Stimulated activated CD4-positive, alpha-beta T cell treated with anti-CD3 and anti-CD28 coated beads, Interleukin-15, amount 100 ng/mL, for 24 hours (primary cell): ENCODE measurements around the gene RXRB.
A peak's percentile ranks its signal among the peaks of the same experiment; 100 is the strongest.

Experiments used
- DNase-seq: peaks from one replicate; pipeline ENCODE4 v3.0.0-alpha.2; 2020

RXRB gene

DNA sequence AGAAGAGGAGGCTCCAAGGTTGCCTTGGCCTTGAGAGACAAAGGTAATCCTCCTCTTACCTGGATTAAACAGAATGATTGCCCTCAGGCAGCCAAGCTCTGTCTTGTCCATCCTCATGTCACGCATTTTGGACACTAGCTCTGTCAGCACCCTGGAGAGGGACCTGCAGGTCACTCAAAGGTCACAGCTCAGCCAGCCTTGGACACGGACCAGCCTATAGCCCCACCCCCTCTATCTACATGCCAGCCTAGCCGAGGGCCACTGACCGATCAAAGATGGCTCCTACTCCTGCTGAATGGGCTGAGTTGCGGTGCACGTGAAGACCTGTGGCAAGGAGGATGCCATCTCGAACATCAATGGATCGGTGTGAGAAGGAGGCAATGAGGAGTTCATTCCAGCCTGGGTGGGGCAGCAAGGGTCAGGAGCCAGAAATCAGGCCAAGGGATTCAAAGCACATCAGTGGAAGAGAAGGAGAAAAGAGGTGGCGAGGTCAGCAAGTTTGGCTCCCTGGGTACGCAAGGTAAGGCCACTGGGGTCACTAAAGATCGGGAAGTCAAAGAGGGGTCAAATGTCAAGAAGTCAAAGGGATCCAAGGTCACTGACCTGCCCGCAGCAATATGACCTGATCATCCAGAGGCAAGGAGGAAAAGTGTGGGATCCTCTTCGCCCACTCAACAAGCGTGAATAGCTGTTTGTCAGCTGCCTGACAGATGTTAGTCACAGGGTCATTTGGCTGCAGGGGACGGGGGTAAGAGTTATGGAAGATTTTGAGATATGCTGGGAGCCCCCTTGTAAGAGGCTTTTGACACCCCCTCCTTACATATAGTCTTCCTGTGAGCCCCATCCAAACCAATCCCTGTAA, 4.9 kb downstream of the RXRB start:
- DNase-seq = no peak

DNA sequence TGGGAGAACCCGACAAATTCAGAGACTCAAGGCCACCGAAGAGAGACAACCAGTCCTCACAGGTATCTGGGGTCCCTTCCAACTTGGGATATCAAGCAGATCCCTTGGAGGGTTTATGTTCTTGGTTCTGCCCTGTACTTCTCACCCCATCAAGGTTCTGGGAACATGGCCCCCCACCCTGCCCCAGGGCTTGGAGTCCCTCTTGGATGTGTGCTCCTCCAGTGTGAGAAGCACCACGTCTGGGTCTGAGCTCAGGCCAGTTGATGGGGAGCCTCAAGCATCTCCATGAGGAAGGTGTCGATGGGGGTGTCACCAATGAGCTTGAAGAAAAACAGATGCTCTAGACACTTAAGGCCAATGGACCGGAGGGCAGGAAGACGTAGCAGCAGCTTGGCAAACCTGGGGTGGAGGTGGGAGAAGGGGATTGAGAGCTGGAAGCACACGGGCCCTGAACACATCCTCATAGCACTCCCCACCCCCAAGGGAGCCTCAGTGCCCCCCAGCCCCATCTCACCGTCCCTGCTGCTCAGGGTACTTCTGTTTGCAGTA, 6.0 kb downstream of the RXRB start:
- DNase-seq = no peak

DNA sequence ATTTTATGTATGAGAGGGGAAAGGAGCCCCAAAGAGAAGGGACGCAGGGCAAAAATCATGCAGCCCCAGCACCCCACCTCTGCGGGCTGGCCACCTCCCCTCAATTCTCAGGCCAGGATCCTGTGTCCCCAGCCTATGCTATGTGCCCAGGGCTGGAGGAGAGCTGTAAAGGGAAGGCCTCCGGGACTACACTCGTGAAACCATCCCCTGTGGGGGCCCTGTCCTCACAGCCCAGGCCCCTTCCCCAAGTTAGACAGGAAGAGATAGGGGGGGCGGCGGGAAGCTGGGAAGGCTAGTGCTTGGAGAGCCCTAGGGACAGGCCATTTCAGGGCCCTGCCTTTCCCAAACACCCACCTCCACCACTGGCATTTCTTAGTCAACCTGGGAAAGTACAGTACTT, 6.8 kb downstream of the RXRB start:
- DNase-seq = no peak

DNA sequence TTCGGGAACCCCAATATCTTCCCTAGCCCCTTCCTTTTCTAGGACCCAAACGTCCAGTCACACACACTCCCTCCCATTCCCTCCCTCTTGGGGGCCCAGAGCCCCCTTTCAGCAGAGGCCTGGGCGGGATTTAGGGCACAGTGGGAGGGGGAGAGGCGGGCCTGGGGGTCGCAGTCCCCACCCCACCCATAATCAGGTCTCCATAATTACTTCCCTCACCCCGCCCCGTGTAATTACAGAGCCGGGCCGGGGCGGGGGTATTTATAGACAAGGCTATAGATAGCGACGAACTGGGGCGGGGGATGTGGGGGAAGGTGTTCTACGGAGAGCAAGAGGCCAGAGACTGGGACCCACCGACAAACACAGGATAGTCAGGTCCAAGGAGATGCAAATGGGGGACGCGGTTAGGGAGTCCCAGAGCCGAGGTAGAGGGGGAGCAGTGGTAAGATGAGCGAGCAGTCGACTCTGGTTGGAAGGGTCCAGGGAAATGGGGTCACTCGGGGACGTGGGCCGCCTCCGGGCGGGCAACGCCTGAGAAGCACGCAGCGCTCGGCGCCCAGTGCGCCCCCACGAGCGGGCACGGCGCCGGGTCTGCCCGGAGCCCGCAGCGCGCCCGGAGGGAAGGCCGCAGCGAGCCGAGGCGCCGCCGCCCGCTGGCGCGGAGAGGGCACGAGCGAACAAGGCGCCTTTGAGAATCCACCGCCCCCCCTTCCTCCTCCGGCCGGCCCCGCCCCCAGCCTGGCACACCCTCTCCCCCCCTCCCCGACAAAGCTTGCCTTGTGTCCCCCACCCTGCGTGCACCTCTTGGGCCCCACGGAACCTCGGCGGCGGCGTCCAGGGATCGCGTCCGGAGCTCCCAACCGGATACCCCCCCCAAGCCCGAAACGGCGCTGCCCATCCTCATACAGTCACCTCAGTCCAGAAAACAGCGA, 7.5 kb downstream of the RXRB start:
- peak; percentile 47 for DNase-seq

DNA sequence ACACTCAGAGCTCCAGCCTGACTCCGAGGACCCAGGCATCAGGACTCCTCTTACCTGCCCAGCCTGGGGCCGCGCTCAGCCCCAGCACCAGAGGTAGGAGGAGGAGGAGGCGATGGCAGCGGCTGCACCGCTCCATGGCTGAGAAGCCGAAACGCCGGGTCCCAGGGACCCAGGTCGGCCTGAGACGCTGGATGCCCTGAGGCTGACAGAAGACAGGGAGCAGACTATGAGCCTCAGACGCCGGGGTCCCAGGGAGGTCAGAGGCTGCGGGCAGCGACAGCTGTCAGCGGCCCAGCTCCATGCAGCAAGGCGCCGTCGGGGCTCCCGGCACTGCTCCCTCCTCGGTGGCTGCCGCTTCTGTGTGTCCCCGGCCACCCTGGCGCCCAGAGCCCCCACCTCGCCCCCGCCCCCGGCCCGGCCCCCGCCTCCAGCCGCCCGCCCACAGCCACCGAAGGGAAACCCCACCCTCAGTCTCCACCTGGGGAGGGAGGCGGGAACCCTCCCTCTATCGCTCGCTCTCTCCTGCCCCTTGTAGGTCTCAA, 8.3 kb downstream of the RXRB start, which contains the start of gene COL11A2:
TSS of gene COL11A2 (minus strand) at position 363 of the 542 bp plus-strand sequence. CDS start at position 136, 227 bp downstream.
- peak; percentile 20 for DNase-seq

DNA sequence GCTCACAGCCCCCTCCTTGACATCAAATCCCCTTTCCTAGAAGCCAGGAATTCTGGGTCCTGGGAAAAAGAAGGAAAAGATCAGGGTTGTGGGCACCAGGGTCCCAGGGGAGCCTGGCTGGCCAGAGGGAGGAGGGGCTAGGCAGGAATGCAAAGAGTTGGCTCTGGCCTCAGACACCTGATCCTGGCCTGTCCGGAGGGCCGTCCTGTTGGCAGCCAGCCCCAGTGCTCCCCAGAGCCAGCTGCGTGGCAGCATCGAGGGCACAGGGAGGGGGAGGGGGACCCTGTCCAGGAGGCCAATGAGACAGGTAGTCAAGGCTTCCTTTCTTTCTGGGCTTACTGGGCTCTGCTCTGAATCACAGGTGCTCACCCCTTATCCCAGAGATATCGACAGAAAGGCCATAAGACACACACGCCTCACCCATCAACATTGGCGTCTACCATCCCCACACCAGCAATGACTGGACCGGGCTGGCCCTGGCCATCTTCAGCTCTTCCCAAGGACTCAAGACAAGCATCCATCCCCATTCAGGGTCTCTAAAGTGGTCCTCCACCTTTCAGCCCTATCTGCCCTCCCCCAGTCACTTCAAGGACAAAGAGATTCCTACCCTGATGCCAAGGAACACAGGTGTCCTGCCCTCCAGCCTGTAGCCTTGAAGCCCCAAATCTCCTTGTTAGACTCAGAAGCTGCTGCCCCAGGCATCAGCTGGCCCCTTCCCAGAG, 8.9 kb downstream of the RXRB start:
- no peak for DNase-seq

DNA sequence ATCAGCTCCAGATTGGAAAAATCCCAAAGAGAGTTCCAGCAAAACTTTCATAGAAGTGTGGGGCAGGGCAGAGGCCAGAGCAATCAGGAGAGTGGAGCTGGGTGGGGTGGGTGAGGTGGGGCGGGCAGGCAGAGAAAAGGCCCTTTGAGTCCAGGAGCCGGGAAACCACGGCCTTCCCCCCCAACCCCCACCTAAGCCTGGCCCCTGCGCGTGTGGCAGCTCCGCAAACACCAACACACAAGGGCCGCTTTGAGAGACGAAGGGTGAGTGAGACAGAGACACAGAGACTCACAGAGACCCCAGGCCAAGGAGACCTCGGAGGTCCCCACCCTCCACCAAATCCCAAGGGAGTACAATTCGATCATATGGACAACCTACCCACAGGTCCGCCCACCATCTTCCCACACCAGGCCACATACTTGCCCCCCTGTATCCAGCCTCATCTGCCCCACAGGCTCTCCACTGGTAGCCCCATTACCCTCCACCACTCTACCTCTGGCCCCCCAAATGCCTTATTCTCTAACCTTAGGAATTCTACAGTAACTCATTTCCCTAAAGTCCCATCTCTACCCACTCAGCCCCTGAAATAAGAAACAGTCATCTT, 9.9 kb downstream of the RXRB start:
- DNase-seq = no peak

DNA sequence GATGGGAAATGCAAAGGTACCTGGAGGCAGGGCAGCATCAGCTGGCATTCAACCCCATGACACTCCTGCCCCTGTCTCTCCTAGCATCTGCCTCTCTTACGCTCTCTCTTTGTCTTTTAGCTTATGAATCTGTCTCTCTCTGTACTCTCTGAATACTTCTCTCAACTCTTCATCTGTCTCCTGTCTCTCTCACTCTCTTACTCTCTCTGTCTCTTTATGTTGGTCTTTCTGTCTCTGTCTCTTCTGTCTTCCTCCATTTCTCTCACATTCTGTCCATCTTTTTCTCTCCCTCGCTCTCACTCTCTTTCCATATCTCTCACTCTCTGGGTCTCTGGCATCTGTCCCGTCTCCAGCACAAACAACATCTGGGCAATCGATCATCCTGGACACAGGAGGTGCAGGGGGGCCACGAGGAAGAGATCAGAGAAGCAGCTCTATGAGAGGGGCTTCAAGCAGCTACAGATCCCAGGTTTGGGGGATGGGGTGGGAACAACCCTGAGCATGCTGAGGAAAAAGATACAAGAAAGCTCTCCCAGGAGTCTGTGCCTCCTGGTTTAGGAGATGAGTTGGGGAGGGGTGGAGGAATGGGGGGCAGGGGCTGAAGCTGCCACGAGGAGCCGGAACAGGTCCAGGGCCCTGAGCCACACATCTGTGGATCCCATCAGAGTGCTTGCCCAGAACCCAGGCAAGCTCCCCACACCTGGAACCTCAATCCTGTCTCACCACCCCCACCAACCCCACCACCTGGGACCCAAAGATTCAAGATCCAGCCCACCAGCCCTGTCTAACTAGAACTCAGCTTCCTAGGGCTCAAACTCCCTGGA, 10.6 kb downstream of the RXRB start:
- DNase-seq = no peak

DNA sequence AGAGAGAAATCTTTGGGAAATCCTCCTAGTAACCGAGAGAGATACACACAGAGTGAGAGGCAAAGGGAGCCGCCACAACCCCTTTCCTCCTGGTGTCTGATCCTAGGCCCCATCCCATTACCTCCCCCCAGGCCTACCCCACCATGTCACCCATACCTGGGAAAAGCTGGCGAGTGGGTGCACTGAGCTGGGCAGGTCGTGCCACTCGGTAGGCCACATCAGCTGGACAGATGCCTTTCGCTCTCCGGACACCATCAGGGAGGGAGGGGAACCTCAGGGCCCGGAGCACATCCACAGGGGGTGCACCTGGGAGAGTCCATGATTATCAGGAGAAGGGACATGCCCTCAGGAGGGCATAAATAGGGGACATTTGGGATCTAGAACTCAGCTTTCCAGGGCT, 11.3 kb downstream of the RXRB start:
- DNase-seq = no peak

DNA sequence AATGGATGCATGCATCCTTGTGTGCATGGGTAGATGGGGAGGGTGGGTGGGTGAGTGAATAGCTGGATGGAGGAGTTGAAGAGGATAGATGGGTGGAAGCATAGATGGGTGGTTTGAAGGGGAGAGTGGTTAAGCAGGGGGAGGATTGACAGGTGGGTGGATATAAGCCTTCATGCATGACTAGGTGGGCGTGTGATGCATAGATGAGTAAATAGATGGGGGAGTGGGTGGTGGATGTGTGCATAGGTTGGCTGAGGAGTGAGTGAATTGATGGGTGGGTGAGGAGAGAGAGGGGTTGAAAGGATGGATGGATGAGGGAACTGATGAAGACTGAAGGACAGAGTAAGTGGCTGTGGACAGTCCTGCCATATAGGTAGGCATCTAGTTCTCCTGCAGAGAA, 12.7 kb downstream of the RXRB start:
- no peak for DNase-seq

DNA sequence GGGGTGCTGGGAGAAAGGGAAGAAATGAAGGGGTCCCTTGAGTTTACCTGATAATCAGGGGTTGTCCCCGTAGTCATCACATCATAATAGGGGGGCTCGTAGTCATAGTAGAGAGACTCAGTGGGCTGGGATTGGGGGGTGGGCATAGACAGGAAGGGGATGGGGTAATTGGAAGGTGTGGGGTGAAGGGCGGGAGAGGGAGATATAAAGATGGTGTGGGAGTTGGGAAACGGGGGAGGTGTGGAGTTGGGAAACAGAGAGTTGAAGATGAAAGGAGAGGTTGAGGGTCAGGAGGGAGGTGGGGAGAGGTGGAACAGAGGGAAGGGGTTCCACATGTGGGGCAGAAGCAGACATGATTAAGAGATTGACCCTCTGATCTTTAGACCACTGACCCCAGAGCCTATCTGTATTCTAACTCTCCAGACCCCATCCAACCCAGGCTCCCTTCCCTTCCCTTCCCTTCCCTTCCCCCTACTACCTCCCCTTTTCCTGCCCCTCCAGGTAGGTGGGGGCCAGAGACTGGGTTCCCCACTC, 14.7 kb downstream of the RXRB start:
- DNase-seq = no peak

DNA sequence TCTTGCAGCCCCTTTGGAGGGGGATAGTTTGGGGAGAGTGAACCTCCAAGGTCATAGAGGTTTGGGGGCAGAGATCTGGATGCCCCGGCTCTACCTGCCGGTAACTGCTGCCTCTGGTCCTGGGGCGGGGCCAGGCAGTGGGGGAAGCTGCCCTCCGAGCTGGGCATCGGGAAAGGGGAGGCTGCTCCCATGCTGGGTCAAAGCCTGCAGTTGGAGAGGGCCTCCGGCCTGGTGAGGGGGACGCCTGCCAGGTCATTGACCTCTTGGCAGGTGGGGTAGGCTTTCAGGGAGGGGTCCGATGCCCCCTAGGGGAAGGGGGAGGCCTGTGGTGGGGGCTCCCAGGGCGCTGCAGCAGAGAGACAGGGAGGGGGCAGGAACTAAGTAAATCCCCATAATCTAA, 15.3 kb downstream of the RXRB start:
- no peak for DNase-seq

DNA sequence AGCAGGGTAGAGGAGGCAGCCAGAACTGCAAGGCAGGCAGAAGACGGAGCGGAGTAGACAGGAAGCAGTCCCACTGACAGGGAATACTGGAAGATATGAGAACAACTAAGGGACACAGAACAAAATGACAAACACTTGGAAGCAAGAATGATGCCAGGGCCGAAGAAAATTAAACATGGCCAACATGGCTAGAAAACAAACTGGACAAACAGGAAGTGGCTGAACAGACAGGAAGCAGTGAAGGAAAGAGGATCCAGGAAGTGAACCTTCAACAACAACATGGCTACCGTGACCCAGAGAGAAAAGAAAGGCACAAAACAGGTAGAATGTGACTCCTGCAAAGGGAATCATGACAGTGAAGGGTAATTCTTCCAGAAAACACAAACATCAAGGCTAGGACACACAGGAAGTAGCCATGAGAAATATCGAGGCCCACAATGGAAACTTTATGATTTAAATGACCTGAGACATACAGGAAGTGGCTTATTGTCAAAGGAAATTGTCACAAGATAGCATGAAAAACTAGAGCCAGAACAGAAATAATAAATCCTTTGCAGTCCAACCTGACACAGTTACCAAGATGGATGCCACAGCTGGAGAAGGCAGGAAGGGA, 17.3 kb downstream of the RXRB start:
- DNase-seq = no peak

DNA sequence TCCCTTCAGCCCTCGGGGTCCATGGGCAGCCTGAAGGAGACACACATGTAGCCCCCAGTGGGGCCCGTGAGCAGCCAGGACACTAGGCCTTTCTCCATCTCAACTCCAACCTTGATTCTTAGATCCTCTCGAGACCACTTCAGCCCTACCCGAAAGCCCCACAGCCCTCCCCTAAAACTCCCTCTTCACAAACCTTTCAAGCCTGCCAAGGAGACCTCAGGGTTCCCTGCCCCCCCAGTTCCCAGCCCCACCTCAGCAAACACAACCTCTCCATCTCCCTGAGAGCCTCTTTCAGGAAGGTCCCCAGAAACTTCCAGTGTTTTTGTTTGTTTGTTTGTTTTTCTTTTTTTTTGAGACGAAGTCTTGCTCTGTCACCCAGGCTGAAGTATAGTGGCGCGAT, 19.3 kb downstream of the RXRB start:
- no peak for DNase-seq

DNA sequence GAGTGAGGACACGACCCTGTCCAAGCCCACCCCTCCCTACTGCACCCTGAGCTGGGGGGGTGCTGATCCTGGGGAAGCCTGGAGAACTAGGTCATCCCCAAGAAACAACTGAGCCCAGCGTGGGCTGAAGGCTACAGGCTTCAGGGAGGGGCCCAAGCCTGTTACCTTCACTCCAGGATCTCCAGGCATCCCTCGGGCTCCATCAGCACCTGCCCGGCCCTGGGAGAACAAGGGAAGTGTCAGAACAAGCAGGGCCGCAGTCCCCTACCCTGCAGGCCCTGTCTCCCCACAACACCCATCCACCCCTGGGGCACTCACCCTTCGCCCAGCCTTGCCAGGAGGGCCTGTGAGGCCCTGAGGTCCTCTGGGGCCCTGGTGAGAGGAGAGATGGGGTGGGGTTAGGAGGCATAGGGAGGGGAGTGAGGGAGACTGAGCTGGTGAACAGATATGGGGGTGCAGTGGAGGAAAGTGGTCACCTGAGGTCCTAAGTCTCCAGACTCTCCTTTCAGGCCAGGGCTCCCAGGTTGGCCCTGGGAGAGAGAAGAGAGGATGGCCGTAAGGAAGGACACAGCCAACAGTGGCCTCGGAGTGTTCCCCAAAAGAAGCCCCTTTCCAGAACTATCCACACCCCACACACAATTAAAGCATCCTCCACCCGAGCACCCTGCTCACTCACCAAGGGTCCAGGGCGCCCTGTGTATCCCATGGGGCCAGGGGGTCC, 21.6 kb downstream of the RXRB start:
- DNase-seq = no peak

DNA sequence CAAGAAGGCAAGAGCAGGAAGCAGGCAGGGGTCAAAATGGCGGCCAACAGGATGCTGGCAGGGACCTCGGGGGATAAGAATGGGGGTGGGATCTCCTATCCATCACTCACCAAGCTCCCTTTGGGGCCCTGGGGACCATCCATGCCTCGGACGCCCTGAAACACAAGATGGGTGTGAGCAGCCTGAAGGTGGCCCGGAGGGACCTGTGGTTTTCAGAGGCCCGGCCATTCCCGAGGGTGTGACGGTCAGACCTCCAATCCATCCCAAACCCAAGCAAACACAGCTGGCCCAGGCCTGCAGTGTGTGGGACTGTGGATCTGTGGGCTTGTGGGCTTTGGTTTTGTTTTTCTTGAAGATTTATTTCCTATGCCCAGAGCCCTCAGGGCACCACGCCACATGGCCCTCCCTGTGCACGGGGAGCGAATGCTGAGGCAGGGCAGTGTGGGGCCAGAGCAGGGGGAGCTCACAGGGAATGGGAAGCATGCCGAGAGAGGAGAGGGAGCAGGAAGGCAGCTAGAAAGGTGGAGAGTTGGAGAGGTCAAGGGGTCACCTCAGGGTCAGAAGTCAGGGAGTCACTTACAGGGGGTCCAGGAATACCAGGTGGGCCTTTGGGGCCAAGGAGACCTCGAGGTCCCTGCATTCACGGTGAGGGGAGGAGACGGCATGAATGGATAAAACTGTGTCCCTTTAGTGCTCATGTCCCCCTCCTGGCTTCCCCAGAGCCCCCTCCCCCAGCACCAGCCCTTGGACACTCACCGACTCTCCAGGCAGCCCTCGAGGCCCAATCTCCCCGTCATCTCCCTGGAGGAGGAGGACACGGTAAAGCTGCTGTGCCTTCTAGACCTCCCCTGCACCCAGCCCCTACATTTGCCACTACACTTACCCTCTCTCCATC, 22.7 kb downstream of the RXRB start:
- no peak for DNase-seq

DNA sequence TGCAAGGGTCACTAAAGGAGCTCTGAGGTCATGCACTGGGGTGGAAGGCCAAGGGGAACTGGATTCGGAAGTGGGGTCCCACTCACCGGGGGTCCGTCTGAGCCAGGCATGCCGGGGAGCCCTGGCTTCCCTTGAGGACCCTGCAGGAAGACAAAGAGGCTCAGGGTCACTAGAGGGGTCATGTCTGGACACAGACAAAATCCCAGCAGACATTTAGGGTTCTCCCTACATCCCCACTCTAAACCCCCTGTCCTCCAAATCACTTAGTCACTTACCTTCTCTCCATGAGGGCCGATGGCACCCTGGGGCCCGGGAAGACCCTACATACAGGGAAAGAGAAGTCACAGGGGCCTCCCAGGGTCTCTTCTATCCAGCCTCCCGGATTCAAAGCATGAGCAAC, 23.6 kb downstream of the RXRB start:
- DNase-seq = no peak

DNA sequence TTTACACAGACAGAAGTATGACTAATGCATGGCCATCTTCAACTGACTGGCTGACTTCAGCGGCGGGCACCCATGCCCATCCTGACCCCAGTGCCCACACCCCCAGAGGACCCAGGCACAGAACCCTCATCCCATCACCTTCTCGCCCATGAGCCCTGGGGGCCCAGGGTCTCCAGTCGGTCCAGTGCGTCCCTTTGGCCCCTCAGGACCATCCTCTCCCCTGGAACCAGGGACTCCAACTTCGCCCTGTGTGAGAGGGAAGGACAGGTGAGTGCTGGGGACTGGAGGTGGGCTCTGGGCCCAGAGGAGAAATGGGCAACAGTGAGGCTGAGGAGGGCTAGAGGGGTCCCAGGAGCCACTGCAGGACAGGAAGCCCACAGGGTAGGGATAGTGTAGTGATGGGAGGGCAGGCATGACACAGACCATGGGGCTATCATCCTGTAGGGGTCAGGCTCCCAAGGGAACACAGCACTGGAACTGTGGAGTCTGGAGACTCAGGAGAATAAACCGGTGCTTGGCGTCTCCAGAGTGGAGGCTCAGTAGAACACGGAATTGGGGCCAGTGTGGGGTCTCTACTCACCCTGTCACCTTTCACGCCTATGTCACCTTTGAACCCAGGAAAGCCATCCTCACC, 24.9 kb downstream of the RXRB start:
- no peak for DNase-seq
